ENCODE results near the gene HAVCR1.
"Not testable (repeated sequence)": the region's sequence is repeated elsewhere in the genome, so short reads cannot be mapped to it uniquely, and the experiment has no call there.

Gene HAVCR1

GRCh38 chr5:157068785-157069184 lies 9.9 kb upstream of the HAVCR1 start:
- Histone ChIP-seq H3K9me3 (ENCODE audit: control insufficient read depth, low read depth, low read length) (no peaks in the 10 kb centered on the region), H3K36me3 (ENCODE audit: control insufficient read depth, low read depth, low read length) (no peaks in the 10 kb centered on the region), H3K4me3 (ENCODE audit: low read length) (no peak overlapping the region), H3K9ac (ENCODE audit: low read length) (no peak overlapping the region), H3K27me3 (ENCODE audit: control insufficient read depth, insufficient read depth, low read length) (no peaks in the 10 kb centered on the region), H3K4me1 (ENCODE audit: control insufficient read depth, low read depth, low read length) (no peaks in the 10 kb centered on the region), H3K27ac (ENCODE audit: low read length) (no peak overlapping the region)

GRCh38 chr5:157068339-157068738 lies 9.4 kb upstream of the HAVCR1 start:
- Histone ChIP-seq H3K36me3 (ENCODE audit: control insufficient read depth, low read depth, low read length) (no peaks in the 10 kb centered on the region), H3K27me3 (ENCODE audit: control insufficient read depth, insufficient read depth, low read length) (no peaks in the 10 kb centered on the region), H3K4me1 (ENCODE audit: control insufficient read depth, low read depth, low read length) (no peaks in the 10 kb centered on the region), H3K9ac (ENCODE audit: low read length) (no peak overlapping the region), H3K9me3 (ENCODE audit: control insufficient read depth, low read depth, low read length) (no peaks in the 10 kb centered on the region), H3K4me3 (ENCODE audit: low read length) (no peak overlapping the region), H3K27ac (ENCODE audit: low read length) (no peak overlapping the region)

- Histone ChIP-seq H3K36me3 (ENCODE audit: control insufficient read depth, low read depth, low read length) (no peaks in the 10 kb centered on the region), H3K4me1 (ENCODE audit: control insufficient read depth, low read depth, low read length) (no peaks in the 10 kb centered on the region), H3K27ac (ENCODE audit: low read length) (no peak overlapping the region), H3K4me3 (ENCODE audit: low read length) (no peak overlapping the region), H3K27me3 (ENCODE audit: control insufficient read depth, insufficient read depth, low read length) (no peaks in the 10 kb centered on the region), H3K9me3 (ENCODE audit: control insufficient read depth, low read depth, low read length) (no peaks in the 10 kb centered on the region), H3K9ac (ENCODE audit: low read length) (no peak overlapping the region)
Observed at GRCh38 chr5:157067005-157067404, 8.1 kb upstream of the HAVCR1 start.

- no peaks in the 10 kb centered on the region for H3K4me1 ChIP-seq (ENCODE audit: control insufficient read depth, low read depth, low read length)
- no peak overlapping the region for H3K4me3 ChIP-seq (ENCODE audit: low read length)
- H3K27ac ChIP-seq (ENCODE audit: low read length), result no peak overlapping the region
- no peak overlapping the region for H3K9ac ChIP-seq (ENCODE audit: low read length)
- H3K36me3 ChIP-seq (ENCODE audit: control insufficient read depth, low read depth, low read length), result no peaks in the 10 kb centered on the region
- H3K27me3 ChIP-seq (ENCODE audit: control insufficient read depth, insufficient read depth, low read length), result no peaks in the 10 kb centered on the region
- H3K9me3 ChIP-seq (ENCODE audit: control insufficient read depth, low read depth, low read length), result no peaks in the 10 kb centered on the region
Observed at GRCh38 chr5:157066080-157066479, 7.2 kb upstream of the HAVCR1 start.

GRCh38 chr5:157063776-157064430 lies 5.0 kb upstream of the HAVCR1 start:
- H3K9ac ChIP-seq (ENCODE audit: low read length), result no peak overlapping the region

GRCh38 chr5:157059891-157060290 lies 975 bp upstream of the HAVCR1 start:
- Histone ChIP-seq H3K27ac (ENCODE audit: low read length) (no peak overlapping the region), H3K9me3 (ENCODE audit: control insufficient read depth, low read depth, low read length) (no peaks in the 10 kb centered on the region), H3K9ac (ENCODE audit: low read length) (no peak overlapping the region), H3K27me3 (ENCODE audit: control insufficient read depth, insufficient read depth, low read length) (no peaks in the 10 kb centered on the region), H3K4me3 (ENCODE audit: low read length) (no peak overlapping the region), H3K4me1 (ENCODE audit: control insufficient read depth, low read depth, low read length) (no peaks in the 10 kb centered on the region), H3K36me3 (ENCODE audit: control insufficient read depth, low read depth, low read length) (no peaks in the 10 kb centered on the region)

More at GRCh38 chr5:157063776-157064430, 5.0 kb upstream of the HAVCR1 start:
- H3K4me3 ChIP-seq (ENCODE audit: low read length), result no peak overlapping the region
- no peaks in the 10 kb centered on the region for H3K4me1 ChIP-seq (ENCODE audit: control insufficient read depth, low read depth, low read length)
- H3K27ac ChIP-seq (ENCODE audit: low read length), result no peak overlapping the region
- no peaks in the 10 kb centered on the region for H3K36me3 ChIP-seq (ENCODE audit: control insufficient read depth, low read depth, low read length)
- H3K9me3 ChIP-seq (ENCODE audit: control insufficient read depth, low read depth, low read length), result no peaks in the 10 kb centered on the region
- H3K27me3 ChIP-seq (ENCODE audit: control insufficient read depth, insufficient read depth, low read length), result no peaks in the 10 kb centered on the region

GRCh38 chr5:157057459-157058370 lies 1.2 kb downstream of the HAVCR1 start:
- Histone ChIP-seq H3K9ac (ENCODE audit: low read length) (no peak overlapping the region), H3K27me3 (ENCODE audit: control insufficient read depth, insufficient read depth, low read length) (no peaks in the 10 kb centered on the region), H3K27ac (ENCODE audit: low read length) (no peak overlapping the region), H3K36me3 (ENCODE audit: control insufficient read depth, low read depth, low read length) (no peaks in the 10 kb centered on the region), H3K9me3 (ENCODE audit: control insufficient read depth, low read depth, low read length) (no peaks in the 10 kb centered on the region), H3K4me1 (ENCODE audit: control insufficient read depth, low read depth, low read length) (no peaks in the 10 kb centered on the region), H3K4me3 (ENCODE audit: low read length) (no peak overlapping the region)

GRCh38 chr5:157056848-157057247 lies 2.1 kb downstream of the HAVCR1 start:
- H3K4me3 ChIP-seq (ENCODE audit: low read length); H3K27ac ChIP-seq (ENCODE audit: low read length); H3K9me3 ChIP-seq (ENCODE audit: control insufficient read depth, low read depth, low read length); H3K36me3 ChIP-seq (ENCODE audit: control insufficient read depth, low read depth, low read length); H3K9ac ChIP-seq (ENCODE audit: low read length); H3K27me3 ChIP-seq (ENCODE audit: control insufficient read depth, insufficient read depth, low read length); H3K4me1 ChIP-seq (ENCODE audit: control insufficient read depth, low read depth, low read length): not testable (repeated sequence)

- H3K9ac ChIP-seq (ENCODE audit: low read length), result no peak overlapping the region
- no peak overlapping the region for H3K27ac ChIP-seq (ENCODE audit: low read length)
- no peaks in the 10 kb centered on the region for H3K36me3 ChIP-seq (ENCODE audit: control insufficient read depth, low read depth, low read length)
- no peaks in the 10 kb centered on the region for H3K9me3 ChIP-seq (ENCODE audit: control insufficient read depth, low read depth, low read length)
- no peak overlapping the region for H3K4me3 ChIP-seq (ENCODE audit: low read length)
- peaks cover 10% of the 10 kb centered on the region for H3K4me1 ChIP-seq (ENCODE audit: control insufficient read depth, low read depth, low read length)
- no peaks in the 10 kb centered on the region for H3K27me3 ChIP-seq (ENCODE audit: control insufficient read depth, insufficient read depth, low read length)
Observed at GRCh38 chr5:157051604-157052245, 7.2 kb downstream of the HAVCR1 start.

GRCh38 chr5:157050050-157050449 lies 8.9 kb downstream of the HAVCR1 start:
- no peak overlapping the region for H3K27ac ChIP-seq (ENCODE audit: low read length)
- H3K9me3 ChIP-seq (ENCODE audit: control insufficient read depth, low read depth, low read length), result no peaks in the 10 kb centered on the region
- H3K4me1 ChIP-seq (ENCODE audit: control insufficient read depth, low read depth, low read length), result peaks cover 10% of the 10 kb centered on the region
- no peaks in the 10 kb centered on the region for H3K27me3 ChIP-seq (ENCODE audit: control insufficient read depth, insufficient read depth, low read length)
- H3K9ac ChIP-seq (ENCODE audit: low read length), result no peak overlapping the region
- no peak overlapping the region for H3K4me3 ChIP-seq (ENCODE audit: low read length)
- no peaks in the 10 kb centered on the region for H3K36me3 ChIP-seq (ENCODE audit: control insufficient read depth, low read depth, low read length)

- Histone ChIP-seq H3K9me3 (ENCODE audit: control insufficient read depth, low read depth, low read length) (no peaks in the 10 kb centered on the region), H3K4me3 (ENCODE audit: low read length) (no peak overlapping the region), H3K9ac (ENCODE audit: low read length) (no peak overlapping the region), H3K27ac (ENCODE audit: low read length) (no peak overlapping the region), H3K27me3 (ENCODE audit: control insufficient read depth, insufficient read depth, low read length) (no peaks in the 10 kb centered on the region), H3K36me3 (ENCODE audit: control insufficient read depth, low read depth, low read length) (no peaks in the 10 kb centered on the region), H3K4me1 (ENCODE audit: control insufficient read depth, low read depth, low read length) (peaks cover 10% of the 10 kb centered on the region)
Observed at GRCh38 chr5:157049605-157050004, 9.3 kb downstream of the HAVCR1 start.
